NCI-H2171 treated with DMSO at 0.1 percent for 48 hours (cell line): ENCODE results near the gene TLR6.

Source experiments
- DNase-seq: peaks from one replicate; lab custom pipeline; 2025; lab: John Stamatoyannopoulos, UW

Gene TLR6, protein sequence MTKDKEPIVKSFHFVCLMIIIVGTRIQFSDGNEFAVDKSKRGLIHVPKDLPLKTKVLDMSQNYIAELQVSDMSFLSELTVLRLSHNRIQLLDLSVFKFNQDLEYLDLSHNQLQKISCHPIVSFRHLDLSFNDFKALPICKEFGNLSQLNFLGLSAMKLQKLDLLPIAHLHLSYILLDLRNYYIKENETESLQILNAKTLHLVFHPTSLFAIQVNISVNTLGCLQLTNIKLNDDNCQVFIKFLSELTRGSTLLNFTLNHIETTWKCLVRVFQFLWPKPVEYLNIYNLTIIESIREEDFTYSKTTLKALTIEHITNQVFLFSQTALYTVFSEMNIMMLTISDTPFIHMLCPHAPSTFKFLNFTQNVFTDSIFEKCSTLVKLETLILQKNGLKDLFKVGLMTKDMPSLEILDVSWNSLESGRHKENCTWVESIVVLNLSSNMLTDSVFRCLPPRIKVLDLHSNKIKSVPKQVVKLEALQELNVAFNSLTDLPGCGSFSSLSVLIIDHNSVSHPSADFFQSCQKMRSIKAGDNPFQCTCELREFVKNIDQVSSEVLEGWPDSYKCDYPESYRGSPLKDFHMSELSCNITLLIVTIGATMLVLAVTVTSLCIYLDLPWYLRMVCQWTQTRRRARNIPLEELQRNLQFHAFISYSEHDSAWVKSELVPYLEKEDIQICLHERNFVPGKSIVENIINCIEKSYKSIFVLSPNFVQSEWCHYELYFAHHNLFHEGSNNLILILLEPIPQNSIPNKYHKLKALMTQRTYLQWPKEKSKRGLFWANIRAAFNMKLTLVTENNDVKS

GRCh38 chr4:38856524-38857337, at the start of gene TLR6:
Gene TLR6, minus strand, starts transcription at chr4:38856817. Its CDS starts 27,344 bp downstream, at chr4:38829473.
- DNase-seq = peak; percentile 30

DNA sequence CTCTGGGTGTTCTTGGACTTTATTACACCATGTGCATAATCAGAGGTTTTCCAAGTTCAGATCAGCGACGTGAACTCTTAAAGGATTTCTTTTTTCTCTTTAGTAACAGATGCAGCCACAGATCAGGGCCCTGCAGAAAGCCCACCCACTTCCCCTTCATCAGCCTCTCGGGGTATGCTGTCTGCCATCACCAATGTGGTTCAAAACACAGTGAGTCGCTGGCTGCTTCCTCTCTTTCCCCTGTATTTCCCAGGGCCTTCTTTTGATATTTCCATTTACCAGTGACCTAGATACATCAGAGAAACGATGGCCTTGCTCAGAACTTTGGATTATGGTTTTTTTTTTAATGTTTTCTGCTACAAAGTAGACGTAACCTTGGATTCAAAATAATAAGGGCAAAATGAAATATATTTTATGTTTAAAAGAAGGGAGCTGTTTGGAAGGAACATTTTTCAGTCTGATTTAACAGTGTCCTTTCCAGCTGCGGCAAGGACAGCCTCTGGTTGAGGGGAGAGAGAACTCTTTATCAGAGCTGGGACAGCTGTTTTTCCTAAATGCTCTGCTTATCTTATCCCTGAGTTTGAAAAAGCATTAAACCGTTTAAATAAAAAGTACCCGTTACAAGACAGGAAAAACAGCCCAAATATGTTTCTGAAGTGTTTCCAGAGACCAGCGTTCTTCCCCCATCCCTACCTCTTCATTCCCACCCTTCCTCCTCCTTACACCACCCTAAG, 49.2 kb upstream of the TLR6 start:
- no peak for DNase-seq

DNA sequence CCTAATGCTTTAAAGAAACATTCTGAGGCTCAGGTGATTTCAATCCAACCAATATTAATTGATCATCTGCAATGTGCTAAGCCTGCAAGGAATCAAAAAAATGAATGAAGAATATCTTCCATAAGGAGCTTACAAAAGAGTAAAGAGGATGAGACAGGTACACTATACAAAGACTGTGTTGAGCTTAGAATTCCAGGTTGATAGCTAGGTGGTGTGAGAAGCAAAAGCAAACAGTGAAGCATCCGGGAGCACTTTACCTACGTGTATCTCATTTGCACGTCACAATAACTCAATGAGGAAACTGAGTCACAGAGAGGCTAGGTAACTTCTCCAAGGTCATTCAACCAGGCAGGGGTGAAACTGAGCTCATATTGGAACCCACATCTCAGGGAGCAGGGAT, 48.1 kb upstream of the TLR6 start:
- no peak for DNase-seq

DNA sequence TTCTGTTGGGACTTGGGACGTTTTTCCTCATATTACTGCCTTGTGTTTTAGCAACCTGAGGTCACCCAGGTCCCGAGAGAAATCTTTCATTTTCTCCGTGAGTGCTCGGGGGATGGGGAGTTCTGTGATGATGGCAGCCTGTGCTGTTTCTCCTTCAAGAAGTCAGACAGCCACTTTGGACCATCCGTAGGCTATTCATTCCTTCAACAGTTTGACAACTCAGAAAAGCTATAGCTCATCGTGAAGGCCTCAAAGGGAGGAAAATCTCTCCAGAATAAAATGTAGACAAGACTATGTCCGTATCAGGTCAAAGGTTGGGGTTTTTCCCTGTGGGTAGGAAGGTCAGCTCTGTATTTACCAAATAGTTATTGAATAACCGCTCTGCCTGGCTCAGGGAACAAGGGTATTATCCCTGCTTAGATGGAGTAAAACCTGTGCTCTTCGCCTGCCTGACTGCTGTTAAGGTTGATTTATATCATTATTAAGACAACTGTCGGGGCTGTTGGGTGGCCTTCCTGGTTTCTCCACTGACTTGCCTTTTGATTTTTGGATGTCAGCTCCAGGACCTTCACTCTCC, 47.6 kb upstream of the TLR6 start:
- no peak for DNase-seq

DNA sequence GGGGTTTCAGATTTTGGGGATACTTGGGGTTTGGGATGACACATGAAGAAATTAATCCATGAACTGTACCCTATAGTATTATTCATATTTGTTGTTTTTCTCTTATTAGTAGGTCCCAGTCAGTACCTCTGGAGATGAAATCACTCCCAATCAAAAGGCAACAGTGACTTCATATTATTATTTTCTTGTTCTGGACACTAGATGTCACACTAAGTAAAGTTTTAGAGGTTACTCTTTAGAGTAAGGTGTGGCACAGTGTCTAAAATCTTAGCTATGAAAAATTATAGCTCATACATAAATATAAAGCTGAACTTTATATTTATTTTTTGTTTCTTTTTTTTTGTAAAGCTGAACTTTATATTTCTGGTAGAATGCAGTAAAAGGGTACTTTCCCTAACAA, 46.1 kb upstream of the TLR6 start:
- DNase-seq = peak; percentile 5

DNA sequence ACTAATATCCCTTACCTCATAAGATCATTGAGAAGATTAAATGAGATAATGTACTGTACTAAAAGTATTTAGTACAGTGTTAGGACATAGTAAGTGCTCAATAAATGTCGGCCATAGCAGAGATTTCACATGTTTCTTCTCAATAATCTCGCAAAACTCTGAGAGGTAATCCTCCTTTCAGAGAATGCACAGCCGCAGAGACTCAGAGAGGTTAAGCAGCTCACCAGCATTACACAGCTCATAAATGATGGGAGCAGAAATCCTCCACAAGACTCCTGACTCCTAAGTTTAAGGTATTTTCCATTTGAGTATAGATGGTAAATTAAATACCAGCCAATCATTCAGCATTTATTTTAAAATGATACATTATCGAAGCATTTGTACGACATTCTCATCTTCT, 45.6 kb upstream of the TLR6 start:
- no peak for DNase-seq

- no peak for DNase-seq
Measured at GRCh38 chr4:38898245-38898644, 41.6 kb upstream of the TLR6 start.

- DNase-seq = no peak
Measured at GRCh38 chr4:38896940-38897339, 40.3 kb upstream of the TLR6 start.

GRCh38 chr4:38894322-38894982, 37.8 kb upstream of the TLR6 start:
- no peak for DNase-seq

GRCh38 chr4:38891051-38891983, 34.7 kb upstream of the TLR6 start:
- DNase-seq = no peak

DNA sequence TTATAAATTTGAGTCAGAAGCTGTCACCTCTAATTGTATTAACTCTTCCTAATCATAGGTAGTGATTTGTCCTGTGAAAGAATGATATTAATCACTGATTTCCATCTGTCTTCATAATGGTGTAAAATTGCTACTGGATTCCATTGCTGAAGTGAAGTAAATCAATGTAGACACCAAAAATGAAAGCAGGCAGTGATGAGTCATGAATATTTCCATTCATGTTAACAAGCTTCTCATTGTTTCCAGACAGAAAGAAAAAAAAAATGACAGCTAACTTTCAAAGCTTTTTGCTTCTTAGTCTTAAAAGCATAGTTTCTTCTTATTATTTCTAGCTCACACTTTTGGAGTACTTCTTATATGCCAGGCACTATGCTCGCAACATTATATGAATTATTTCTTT, 32.5 kb upstream of the TLR6 start:
- DNase-seq = no peak

- DNase-seq = no peak
Measured at GRCh38 chr4:38884254-38884653, 27.6 kb upstream of the TLR6 start.

GRCh38 chr4:38876636-38877035, 20.0 kb upstream of the TLR6 start:
- no peak for DNase-seq

GRCh38 chr4:38873290-38873944, 16.8 kb upstream of the TLR6 start:
- DNase-seq = no peak

DNA sequence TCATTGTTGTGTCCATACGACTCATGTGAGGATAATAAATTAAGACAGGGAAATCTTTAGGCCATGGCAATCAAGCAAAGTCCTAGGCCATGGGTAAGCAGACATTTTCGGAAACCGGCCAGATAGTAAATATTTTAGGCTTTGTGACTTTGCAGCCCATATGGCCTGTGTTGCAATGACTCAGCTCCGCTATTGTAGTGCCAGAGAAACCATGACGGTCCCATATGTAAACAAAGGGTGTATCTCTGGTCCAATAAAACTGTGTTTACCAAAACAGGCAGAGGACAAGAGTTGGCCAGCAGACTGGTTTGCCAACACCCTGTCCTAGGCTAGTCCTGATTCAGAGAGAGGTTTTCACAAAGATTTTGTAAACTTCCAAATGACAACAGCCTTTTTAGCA, 16.0 kb upstream of the TLR6 start:
- DNase-seq = no peak

DNA sequence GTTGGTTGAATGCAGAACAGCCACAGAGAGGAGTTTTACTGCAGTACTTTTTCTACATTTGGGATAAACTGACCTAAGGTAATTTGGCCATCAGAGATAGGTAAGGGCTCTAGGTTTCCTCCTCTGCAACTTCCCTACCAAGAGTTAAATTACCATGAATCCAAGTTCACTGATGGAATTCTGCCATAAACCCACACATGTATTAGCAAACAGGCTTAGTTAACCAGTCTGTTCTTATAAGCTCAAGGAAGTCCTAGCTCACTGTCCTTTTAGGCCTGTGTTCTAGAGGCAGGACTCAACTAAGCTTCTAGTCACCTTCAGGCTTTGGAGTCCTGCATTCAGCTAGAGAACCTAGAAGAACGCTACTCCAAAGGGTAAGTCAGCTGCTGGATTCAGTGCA, 15.0 kb upstream of the TLR6 start:
- no peak for DNase-seq

DNA sequence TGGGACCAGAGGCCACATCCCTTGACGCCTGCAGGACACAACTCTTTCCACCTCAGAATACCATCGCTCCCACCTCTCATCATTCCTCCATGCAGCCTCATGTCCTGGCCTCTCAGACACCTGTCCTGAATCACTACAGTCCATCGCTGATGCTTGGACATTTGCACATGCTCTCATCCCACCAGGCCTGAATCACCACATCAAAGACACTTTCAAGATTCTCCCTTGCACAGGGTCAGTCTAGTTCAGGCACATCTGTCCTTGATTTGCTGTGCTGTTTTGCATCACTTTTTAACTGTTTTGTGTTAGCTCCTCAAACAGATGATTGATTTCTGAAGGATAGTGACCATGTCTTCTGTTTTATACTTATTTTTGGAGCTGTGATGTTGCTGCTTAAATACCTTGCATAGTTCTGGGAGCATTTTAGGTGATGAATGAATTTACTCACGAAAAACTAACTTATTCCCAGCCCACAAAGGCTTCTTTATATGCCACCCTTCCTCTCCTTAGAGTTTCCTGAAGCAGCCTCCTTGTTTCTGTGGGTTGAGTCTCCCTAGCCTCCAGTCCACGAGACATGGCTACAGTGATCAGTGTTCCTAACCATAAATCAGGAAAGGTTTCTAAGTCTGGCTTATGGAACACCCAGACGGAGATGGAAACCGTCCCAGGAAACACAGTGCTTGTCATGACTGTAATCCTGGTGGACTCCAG, 13.6 kb upstream of the TLR6 start:
- no peak for DNase-seq

DNA sequence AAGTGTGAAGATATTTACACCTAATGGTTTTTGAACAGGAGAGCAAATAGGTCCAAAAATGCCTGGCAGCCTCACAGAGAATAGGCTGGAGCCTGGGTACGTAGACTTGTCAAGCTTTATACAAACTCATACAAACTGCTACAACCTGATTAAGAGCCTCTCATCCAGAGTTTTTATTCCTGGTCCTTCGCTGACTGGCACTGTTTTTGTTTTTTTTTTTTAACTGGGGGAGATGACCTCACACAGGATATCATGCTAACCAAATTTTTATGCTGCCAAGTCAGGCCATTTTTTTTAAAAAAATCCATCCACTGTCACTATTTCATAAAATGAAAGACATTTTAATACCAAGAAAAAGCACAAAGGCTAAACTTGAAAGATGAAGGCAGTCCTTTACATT, 12.9 kb upstream of the TLR6 start:
- DNase-seq = no peak
